H7 (cell line): ENCODE measurements around the gene ZNF548. TPM values are rescaled to one million over a fixed set of nuclear protein-coding genes. Genes with fewer than 3 reads are reported as not detected.

Experiments
- DNase-seq: peaks from one replicate; pipeline ENCODE4 v3.0.0; 2012
- H3K27me3 ChIP-seq: 2 replicates; pipeline ENCODE4 v1.6.0; 2011; ENCODE audit warnings: mild to moderate bottlenecking, low read length; ENCODE audit not compliant: control insufficient read depth, insufficient read depth
- H3K36me3 ChIP-seq: replicated peaks from 2 replicates; pipeline ENCODE4 v1.5.1; 2011; ENCODE audit warnings: low read length; ENCODE audit not compliant: control insufficient read depth, insufficient read depth
- H3K4me3 ChIP-seq: 2 replicates; pipeline ENCODE4 v1.5.1; 2011; ENCODE audit warnings: low read depth, mild to moderate bottlenecking, control low read depth, low read length, moderate library complexity; ENCODE audit not compliant: insufficient read depth
- total RNA-seq: library from RNA; depleted of rRNA; stranded (reverse); fragments of >200 nt; shearing (Covaris generic); gene quantifications from 2 replicates; pipeline ENCODE4 v1.2.3, GENCODE V29; 2014

The ZNF548 gene
- total RNA-seq, 1 experiment from 2014 or later, result 9.1 TPM

DNA sequence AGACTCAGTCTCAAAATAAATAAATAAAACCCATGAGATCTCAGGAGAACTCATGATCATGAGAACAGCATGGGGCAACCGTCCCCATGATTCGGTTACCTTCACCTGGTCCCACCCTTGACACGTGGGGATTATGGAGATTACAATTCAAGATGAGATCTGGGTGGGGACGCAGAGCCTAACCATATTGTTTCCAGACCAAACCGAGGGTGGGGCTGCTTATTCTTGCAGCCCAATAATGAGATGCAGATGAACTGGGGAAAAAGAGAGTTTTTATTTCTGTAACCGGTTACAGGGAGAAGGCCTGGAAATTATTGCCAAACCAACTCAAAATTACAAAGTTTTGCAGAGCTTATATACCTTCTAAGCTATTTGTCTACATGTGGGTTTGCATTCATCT lies 13.5 kb upstream of the ZNF548 start:
- H3K36me3 ChIP-seq, result no peaks in the 10 kb centered on the region; the same call in 1 of the 2 replicates
- no peak overlapping the region for H3K4me3 ChIP-seq
- H3K27me3 ChIP-seq, result no peaks in the 10 kb centered on the region
- DNase-seq, result no peak

DNA sequence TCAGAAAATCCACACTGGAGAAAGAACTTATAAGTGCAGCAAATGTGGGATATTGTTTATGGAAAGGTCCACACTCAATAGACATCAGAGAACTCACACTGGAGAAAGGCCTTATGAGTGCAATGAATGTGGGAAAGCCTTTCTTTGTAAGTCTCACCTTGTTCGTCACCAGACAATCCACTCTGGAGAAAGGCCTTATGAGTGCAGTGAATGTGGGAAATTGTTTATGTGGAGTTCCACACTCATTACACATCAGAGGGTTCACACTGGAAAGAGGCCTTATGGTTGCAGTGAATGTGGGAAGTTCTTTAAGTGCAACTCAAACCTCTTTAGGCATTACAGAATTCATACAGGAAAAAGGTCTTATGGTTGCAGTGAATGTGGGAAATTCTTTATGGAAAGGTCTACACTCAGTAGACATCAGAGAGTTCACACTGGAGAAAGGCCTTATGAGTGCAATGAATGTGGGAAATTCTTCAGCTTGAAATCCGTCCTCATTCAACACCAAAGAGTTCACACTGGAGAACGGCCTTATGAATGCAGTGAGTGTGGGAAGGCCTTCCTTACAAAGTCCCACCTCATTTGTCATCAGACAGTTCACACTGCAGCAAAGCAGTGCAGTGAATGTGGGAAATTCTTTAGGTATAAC lies 12.0 kb upstream of the ZNF548 start:
- Histone ChIP-seq H3K4me3 (no peak overlapping the region), H3K36me3 (no peaks in the 10 kb centered on the region; the same call in 1 of the 2 replicates), H3K27me3 (no peaks in the 10 kb centered on the region)
- no peak for DNase-seq

DNA sequence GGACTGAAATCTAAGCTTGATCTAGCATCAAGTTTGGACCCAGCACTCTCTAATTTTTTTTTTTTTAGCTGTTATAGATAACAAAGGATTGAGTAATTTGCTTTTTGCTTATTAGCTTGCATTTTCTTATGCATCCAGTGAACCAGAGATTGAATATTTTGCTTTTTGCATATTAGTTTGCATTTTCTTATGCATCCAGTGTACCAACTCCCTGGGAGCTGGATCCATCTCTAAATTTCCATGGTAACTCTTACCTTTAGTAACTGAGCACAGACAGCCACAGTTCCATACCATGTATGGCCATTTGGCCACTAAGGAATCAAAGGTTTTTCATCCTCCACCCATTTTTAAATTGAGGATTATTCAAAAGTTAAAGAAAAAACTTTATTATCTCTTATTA lies 8.7 kb upstream of the ZNF548 start:
- Histone ChIP-seq H3K36me3 (no peaks in the 10 kb centered on the region), H3K4me3 (no peak overlapping the region)

GRCh38 chr19:57382806-57383488 lies 6.7 kb upstream of the ZNF548 start:
- no peaks in the 10 kb centered on the region for H3K27me3 ChIP-seq
- no peak overlapping the region for H3K4me3 ChIP-seq
- DNase-seq, result no peak
- no peaks in the 10 kb centered on the region for H3K36me3 ChIP-seq

More for the DNA sequence above, 8.7 kb upstream of the ZNF548 start:
- no peaks in the 10 kb centered on the region for H3K27me3 ChIP-seq
- no peak for DNase-seq

GRCh38 chr19:57389194-57389729 lies 392 bp upstream of the ZNF548 start:
- Histone ChIP-seq H3K36me3 (no peaks in the 10 kb centered on the region), H3K27me3 (no peaks in the 10 kb centered on the region), H3K4me3 (0 out of 2 replicates have a peak overlapping the region, but pooled peaks have one; percentile 13)
- DNase-seq, result no peak

- no peak for DNase-seq
- Histone ChIP-seq H3K27me3 (no peaks in the 10 kb centered on the region), H3K36me3 (peaks cover 6% of the 10 kb centered on the region), H3K4me3 (no peak overlapping the region)
These were observed 6.1 kb downstream of the ZNF548 start for GRCh38 chr19:57395710-57396109.

DNA sequence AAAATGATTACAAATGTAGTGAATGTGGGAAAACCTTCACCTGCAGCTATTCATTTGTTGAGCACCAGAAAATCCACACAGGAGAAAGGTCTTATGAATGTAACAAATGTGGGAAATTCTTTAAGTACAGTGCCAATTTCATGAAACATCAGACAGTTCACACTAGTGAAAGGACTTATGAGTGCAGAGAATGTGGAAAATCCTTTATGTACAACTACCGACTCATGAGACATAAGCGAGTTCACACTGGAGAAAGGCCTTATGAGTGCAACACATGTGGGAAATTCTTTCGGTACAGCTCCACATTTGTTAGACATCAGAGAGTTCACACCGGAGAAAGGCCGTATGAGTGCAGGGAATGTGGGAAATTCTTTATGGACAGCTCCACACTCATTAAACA lies 9.2 kb downstream of the ZNF548 start:
- DNase-seq, result no peak
- H3K36me3 ChIP-seq, result peaks cover 6% of the 10 kb centered on the region
- no peak overlapping the region for H3K4me3 ChIP-seq
- no peaks in the 10 kb centered on the region for H3K27me3 ChIP-seq

DNA sequence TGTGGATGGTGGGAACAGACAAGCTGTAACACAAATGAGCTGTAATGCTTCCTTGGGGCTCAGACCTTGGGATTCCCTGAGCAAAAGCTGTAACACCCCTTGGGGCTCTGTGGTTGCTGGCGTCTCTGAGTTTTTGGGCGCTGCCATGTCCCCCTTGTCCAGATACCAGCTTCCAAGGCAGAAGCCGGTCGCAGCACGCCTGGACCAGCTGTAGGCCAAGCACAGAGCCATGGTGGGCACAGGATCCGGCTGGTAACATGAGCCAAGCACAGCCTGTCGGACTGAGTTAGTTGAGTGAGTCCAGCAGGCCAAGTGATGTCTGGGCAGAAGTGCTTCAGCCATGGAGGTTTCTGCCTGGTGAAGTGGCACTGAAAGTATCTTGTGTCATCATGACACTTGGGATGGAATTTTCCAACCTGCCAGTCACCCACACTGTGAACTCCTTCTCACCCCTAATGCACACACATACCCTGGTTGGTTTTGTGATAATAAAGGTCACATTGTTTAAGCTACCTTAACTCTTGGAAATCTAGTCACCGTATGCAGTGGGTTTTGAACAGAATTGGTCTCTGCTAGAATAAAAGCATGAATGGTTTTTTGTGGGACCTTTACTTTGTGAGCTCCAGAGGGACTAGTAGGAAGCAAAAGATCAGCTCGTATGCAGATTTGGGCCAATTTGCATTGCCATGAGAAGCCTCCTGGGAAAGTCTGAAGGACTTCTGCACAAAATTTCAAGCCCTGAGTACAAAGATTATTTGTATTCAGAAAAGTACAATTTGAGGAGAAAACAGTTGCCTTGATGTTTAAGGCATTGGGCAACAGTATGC lies 14.3 kb downstream of the ZNF548 start:
- Histone ChIP-seq H3K36me3 (peaks cover under 1% of the 10 kb centered on the region), H3K27me3 (no peaks in the 10 kb centered on the region), H3K4me3 (no peak overlapping the region)
- no peak for DNase-seq

DNA sequence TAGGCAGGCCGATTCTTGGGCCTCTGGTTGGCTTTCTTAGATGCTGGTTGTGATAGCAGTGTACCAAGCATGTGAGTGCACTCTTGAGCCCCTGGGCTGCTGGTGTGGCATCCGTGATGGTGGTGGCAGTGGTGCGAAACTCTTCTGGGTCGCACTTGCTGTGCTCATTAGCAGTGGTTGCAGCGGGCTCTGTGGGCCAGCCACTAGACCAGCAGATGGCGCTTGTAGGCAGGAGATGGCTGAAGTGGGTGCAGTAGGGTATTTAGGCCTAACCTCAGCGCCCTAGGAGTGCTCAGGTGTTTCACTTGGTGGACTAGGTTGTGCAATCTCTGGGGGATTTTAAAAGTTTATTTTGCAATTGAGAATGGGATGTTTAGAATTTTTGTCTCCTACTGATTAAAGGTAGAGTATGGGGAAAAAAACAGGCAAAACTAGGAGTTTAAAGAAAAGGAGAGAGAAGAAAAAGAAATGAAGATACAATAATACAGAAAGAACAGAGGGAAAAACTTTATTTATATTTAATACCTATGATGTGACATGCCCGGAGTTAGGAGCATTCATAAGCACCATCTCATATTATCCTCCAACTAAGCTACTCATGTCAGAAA lies 17.0 kb downstream of the ZNF548 start:
- H3K4me3 ChIP-seq, result no peak overlapping the region
- H3K36me3 ChIP-seq, result no peaks in the 10 kb centered on the region
- H3K27me3 ChIP-seq, result no peaks in the 10 kb centered on the region
- DNase-seq, result peak; percentile 88

- peak within 1 kb of the TSS; percentile 85 for H3K4me3 ChIP-seq
These were observed 21.4 kb downstream of the ZNF548 start, which contains the start of gene ZNF17 for GRCh38 chr19:57410877-57411671. Gene ZNF17, plus strand, starts transcription at chr19:57411161. Its CDS starts 2,455 bp downstream, at chr19:57413616.

DNA sequence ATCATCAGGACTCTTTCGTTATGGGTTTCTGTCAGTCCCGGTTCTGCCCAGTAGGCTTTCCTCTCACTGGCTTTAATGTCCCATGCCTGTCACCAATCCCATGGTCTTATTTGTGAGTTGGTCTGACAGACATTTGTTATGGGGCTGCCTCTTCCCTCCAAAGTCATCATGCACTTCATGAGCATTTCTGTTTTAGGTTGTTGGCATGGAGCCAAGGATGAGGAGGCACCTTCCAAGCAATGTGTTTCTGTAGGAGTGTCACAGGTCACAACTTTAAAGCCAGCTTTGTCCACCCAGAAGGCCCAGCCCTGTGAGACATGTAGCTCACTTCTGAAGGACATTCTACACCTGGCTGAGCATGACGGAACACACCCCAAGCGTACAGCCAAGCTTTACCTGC lies 29.8 kb downstream of the ZNF548 start:
- no peak overlapping the region for H3K4me3 ChIP-seq
- no peaks in the 10 kb centered on the region for H3K27me3 ChIP-seq
- DNase-seq, result no peak
- H3K36me3 ChIP-seq, result peaks cover 11% of the 10 kb centered on the region

More at GRCh38 chr19:57410877-57411671, 21.4 kb downstream of the ZNF548 start, which contains the start of gene ZNF17:
- peak; percentile 93 for DNase-seq
- Histone ChIP-seq H3K36me3 (no peaks in the 10 kb centered on the region), H3K27me3 (no peaks in the 10 kb centered on the region)

GRCh38 chr19:57421037-57421436 lies 31.4 kb downstream of the ZNF548 start:
- Histone ChIP-seq H3K4me3 (no peak overlapping the region), H3K36me3 (peaks cover 11% of the 10 kb centered on the region), H3K27me3 (no peaks in the 10 kb centered on the region)
- DNase-seq, result no peak

GRCh38 chr19:57434386-57435061 lies 44.9 kb downstream of the ZNF548 start:
- H3K27me3 ChIP-seq, result no peaks in the 10 kb centered on the region
- H3K36me3 ChIP-seq, result no peaks in the 10 kb centered on the region
- DNase-seq, result no peak
- peak overlapping the region; percentile 52 for H3K4me3 ChIP-seq
